GM12878 (cell line): ENCODE data around the gene ANXA4.

ENCODE experiments used
- ATF7 ChIP-seq: fragments of 450-650 bp; IDR thresholded peaks from 2 replicates; pipeline ENCODE4 v1.6.1; 2016; ENCODE audit warnings: low read depth, mild to moderate bottlenecking
- BHLHE40 ChIP-seq, 2 experiments: fragments of 450-650 bp in 1 of 2; IDR thresholded peaks; 2 replicates each; pipeline ENCODE4 v1.6.1; 2011 to 2017; ENCODE audit warnings: low read depth in 2 of 2, borderline replicate concordance in 1 of 2, improper control_type of control experiment in 1 of 2, low read length in 1 of 2, mild to moderate bottlenecking in 1 of 2
- CREB1 ChIP-seq: IDR thresholded peaks from 2 replicates; pipeline ENCODE4 v1.6.1; 2012; ENCODE audit warnings: low read depth, mild to moderate bottlenecking, inconsistent platforms
- ESRRA ChIP-seq: IDR thresholded peaks from 2 replicates; pipeline ENCODE4 v1.6.1; 2012; ENCODE audit warnings: mild to moderate bottlenecking, low read length, improper control_type of control experiment
- NFIC ChIP-seq: IDR thresholded peaks from 2 replicates; pipeline ENCODE4 v1.6.1; 2012; ENCODE audit warnings: low read depth, mild to moderate bottlenecking, inconsistent platforms, low read length, moderate library complexity
- POLR2A ChIP-seq: IDR thresholded peaks from 2 replicates; pipeline ENCODE4 v1.6.1; 2011; ENCODE audit warnings: low read depth, mild to moderate bottlenecking, low read length
- RELA ChIP-seq: fragments of 450-650 bp; IDR thresholded peaks from 2 replicates; pipeline ENCODE4 v1.8.0; 2014; ENCODE audit warnings: borderline replicate concordance; ENCODE audit not compliant: partially characterized antibody
- SPI1 ChIP-seq: IDR thresholded peaks from 2 replicates; pipeline ENCODE4 v1.6.1; 2011; ENCODE audit warnings: low read depth, mild to moderate bottlenecking, low read length, moderate library complexity, borderline replicate concordance; ENCODE audit not compliant: insufficient read depth
- USF1 ChIP-seq: IDR thresholded peaks from 2 replicates; pipeline ENCODE4 v1.6.1; 2011; ENCODE audit warnings: borderline replicate concordance, low read depth, mild to moderate bottlenecking, moderate library complexity, mixed read lengths, low read length; ENCODE audit not compliant: insufficient read depth; ENCODE audit errors: extremely low read length
- TF ChIP-seq, protein P1 (sequence below), 3 experiments: IDR thresholded peaks in 2 of 3; conservative IDR thresholded peaks in 1 of 3; 2 replicates each; pipeline ENCODE4 v1.5.1; 2011; ENCODE audit warnings: low read depth in 3 of 3, low read length in 3 of 3, mild to moderate bottlenecking in 3 of 3, control low read depth in 2 of 3, moderate library complexity in 2 of 3, inconsistent platforms in 1 of 3, mixed read lengths in 1 of 3; ENCODE audit not compliant: control insufficient read depth in 2 of 3, insufficient read depth in 1 of 3; ENCODE audit errors: extremely low read depth in 1 of 3

DNA sequence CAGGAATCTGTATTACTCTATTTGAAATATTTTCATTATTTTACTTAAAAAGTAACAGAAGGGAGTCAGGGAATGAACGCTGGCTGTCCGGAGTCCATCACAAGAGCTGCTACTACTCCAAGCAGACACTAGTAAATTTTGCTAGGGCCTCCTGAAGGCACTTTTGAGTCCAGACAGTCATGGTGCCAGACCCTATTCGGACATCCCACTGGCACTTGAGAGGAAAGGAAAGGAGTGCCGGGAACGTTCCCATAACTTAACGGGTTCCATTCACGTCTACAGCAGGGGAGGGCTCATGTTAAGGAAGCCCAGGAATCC lies 87.0 kb downstream of the ANXA4 start:
- TF ChIP-seq, protein P1, sequence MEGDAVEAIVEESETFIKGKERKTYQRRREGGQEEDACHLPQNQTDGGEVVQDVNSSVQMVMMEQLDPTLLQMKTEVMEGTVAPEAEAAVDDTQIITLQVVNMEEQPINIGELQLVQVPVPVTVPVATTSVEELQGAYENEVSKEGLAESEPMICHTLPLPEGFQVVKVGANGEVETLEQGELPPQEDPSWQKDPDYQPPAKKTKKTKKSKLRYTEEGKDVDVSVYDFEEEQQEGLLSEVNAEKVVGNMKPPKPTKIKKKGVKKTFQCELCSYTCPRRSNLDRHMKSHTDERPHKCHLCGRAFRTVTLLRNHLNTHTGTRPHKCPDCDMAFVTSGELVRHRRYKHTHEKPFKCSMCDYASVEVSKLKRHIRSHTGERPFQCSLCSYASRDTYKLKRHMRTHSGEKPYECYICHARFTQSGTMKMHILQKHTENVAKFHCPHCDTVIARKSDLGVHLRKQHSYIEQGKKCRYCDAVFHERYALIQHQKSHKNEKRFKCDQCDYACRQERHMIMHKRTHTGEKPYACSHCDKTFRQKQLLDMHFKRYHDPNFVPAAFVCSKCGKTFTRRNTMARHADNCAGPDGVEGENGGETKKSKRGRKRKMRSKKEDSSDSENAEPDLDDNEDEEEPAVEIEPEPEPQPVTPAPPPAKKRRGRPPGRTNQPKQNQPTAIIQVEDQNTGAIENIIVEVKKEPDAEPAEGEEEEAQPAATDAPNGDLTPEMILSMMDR (IDR thresholded peaks at IDR 0.05 in 2 of 3, conservative IDR thresholded peaks at IDR 0.05 in 1 of 3; ENCODE audit: control insufficient read depth in 2 of 3, extremely low read depth in 1 of 3, insufficient read depth in 1 of 3, low read depth in 3 of 3, low read length in 3 of 3) = no peak
- TF ChIP-seq SPI1 = no peak
- no peak for TF ChIP-seq BHLHE40 (IDR thresholded peaks at IDR 0.05; ENCODE audit: borderline replicate concordance in 1 of 2, low read depth in 2 of 2, low read length in 1 of 2)
- TF ChIP-seq RELA = no peak
- TF ChIP-seq NFIC = no peak
- no peak for TF ChIP-seq ATF7
- TF ChIP-seq USF1 = no peak
- no peak for TF ChIP-seq ESRRA
- TF ChIP-seq CREB1 = no peak
- no peak for TF ChIP-seq POLR2A
